Stomach (tissue), 9 donors: ENCODE data around the gene FGD3. TPM values are rescaled to one million over a fixed set of nuclear protein-coding genes. Genes with fewer than 3 reads are reported as not detected.

ENCODE experiments used
- DNase-seq, 2 donors: peaks; one replicate each; pipeline versions ENCODE4 v3.0.0 to v3.0.0-alpha.2; 2013 to 2019
- H3K27ac ChIP-seq, 5 donors: fragments of 200-600 bp in 4 of 5; sonication (generic) in 4 of 5; one replicate each; pipeline ENCODE4 v1.5.1; 2013 to 2019; ENCODE audit warnings: mild to moderate bottlenecking in 1 of 5, moderate library complexity in 1 of 5
- H3K27me3 ChIP-seq, 3 donors: fragments of 200-600 bp; sonication (generic); one replicate each; pipeline ENCODE4 v1.5.1; 2017 to 2019; ENCODE audit warnings: mixed run types in 1 of 3
- H3K36me3 ChIP-seq, 4 donors: fragments of 200-600 bp; sonication (generic); 1 replicate in 3 of 4; 2 replicates in 1 of 4; pipeline ENCODE4 v1.5.1; 2016 to 2019
- H3K4me1 ChIP-seq, 4 donors: fragments of 200-600 bp; sonication (generic); one replicate each; pipeline ENCODE4 v1.5.1; 2016 to 2019
- H3K4me3 ChIP-seq, 4 donors: fragments of 200-600 bp; sonication (generic) in 3 of 4; one replicate each; pipeline ENCODE4 v1.5.1; 2016 to 2019; ENCODE audit warnings: mild to moderate bottlenecking in 1 of 4
- H3K9me3 ChIP-seq, 4 donors: fragments of 200-600 bp; sonication (generic); one replicate each; pipeline ENCODE4 v1.5.1; 2016 to 2019
- CTCF ChIP-seq, 7 experiments: fragments of 450-650 bp in 4 of 7; fragments of 200-600 bp in 3 of 7; sonication (generic) in 3 of 7; IDR thresholded peaks; one replicate each; pipeline ENCODE4 v1.5.1; 2016 to 2019; ENCODE audit warnings: antibody characterized with exemption in 7 of 7, control low read depth in 2 of 7, mild to moderate bottlenecking in 1 of 7
- EP300 ChIP-seq: sonication (generic); formaldehyde crosslinking; IDR thresholded peaks from one replicate; pipeline ENCODE4 v1.6.1; 2017; ENCODE audit warnings: antibody characterized with exemption
- POLR2A ChIP-seq, 4 donors: fragments of 450-650 bp; IDR thresholded peaks; one replicate each; pipeline ENCODE4 v1.6.1; 2016; ENCODE audit warnings: antibody characterized with exemption in 4 of 4, control low read depth in 2 of 4, mild to moderate bottlenecking in 1 of 4, moderate library complexity in 1 of 4
- POLR2AphosphoS5 ChIP-seq, 3 donors: sonication (generic); formaldehyde crosslinking; IDR thresholded peaks; one replicate each; pipeline ENCODE4 v1.6.1; 2016; ENCODE audit warnings: antibody characterized with exemption in 3 of 3
- WGBS, 5 donors: extraction: QIAGEN DNeasy Blood & Tissue Kit in 3 of 5; methylation state at CpG; one replicate each; pipeline versions ENCODE4 v1.1.5 to v1.1.7; 2013 to 2018; 5-methylcytosine and 5-hydroxymethylcytosine counted together
- intact Hi-C: fragments of 100-400 bp; cut with DNase I; formaldehyde crosslinking; loops from one replicate; pipeline ENCODE4 v1.15.1; 2023; ENCODE audit warnings: low total_unique reads
- polyA plus RNA-seq, 3 donors: library from polyadenylated mRNA; stranded (reverse); fragments of 200-250 nt; gene quantifications; one replicate each; pipeline ENCODE4 v1.2.3, GENCODE V29; 2013
- total RNA-seq, 5 donors: library from RNA; depleted of rRNA; stranded (reverse); fragments of >200 nt; gene quantifications; one replicate each; pipeline versions ENCODE4 v1.1.0 to v1.2.3, GENCODE V29; 2014 to 2016
- donor health status: healthy with polysubstance abuse.
- donor health status: Bipolar disorder and iron deficiency.
- donor health status: healthy.

FGD3 gene
- total and polyA plus RNA-seq, 8 donors, result 1.7 to 8.8 (median 2.4) TPM

- Histone ChIP-seq H3K36me3 (peaks cover 0 to 43% (median 12%) of the 10 kb centered on the region in 4 donors), H3K27me3 (no peaks in the 10 kb centered on the region), H3K27ac (no peak overlapping the region), H3K9me3 (no peaks in the 10 kb centered on the region), H3K4me1 (peaks cover 0 to 3% (median 0%) of the 10 kb centered on the region in 4 donors), H3K4me3 (no peak overlapping the region)
- 83 to 100% (median 84%) methylated on average over 1 to 4 of the region's 4 CpGs for WGBS, 5 donors
- DNase-seq, result no peak
- TF ChIP-seq POLR2AphosphoS5 (IDR thresholded peaks at IDR 0.05) (no peak), EP300 (no peak), POLR2A (IDR thresholded peaks at IDR 0.05) (no peak), CTCF (IDR thresholded peaks at IDR 0.05) (no peak)
- intact Hi-C loops, result loop anchor here (10.0 kb wide), 1 partner anchor 280 kb away; no protein-coding TSS in a partner anchor
Observed at GRCh38 chr9:93024646-93024910, 77.3 kb downstream of the FGD3 start.

DNA sequence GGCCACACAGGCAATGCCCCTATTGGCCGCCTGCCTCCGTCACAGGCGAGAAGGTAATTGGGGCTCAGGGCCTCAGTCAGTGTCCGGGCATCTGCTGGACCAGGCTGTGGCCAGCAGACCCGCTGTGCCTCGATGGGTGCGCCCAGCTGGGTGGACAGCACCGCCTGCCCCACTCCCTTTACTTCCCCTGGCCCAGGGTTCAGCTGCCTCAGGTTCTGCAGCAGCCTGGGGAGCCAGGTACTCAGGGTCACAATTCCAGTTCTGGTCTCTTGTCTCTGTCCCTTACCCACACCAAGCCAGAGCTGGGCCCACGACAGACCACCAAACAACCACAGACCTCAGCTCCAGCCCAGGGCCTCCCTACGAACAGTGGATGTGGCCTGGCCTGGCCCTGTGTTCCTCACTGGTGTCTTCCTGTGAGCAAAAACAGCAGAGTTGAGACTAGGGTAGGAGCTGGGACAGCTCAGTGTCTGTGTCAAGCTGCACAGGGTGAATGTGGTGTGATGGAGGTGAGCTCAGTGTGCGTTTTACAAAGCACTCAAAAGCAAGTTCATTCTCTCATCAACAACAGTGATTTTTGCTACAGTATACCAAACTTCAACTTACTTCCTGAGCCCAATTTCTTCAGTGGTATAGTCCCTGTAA, 77.8 kb downstream of the FGD3 start:
- H3K27ac ChIP-seq, result no peak overlapping the region
- DNase-seq, result no peak
- H3K4me3 ChIP-seq, result no peak overlapping the region
- H3K9me3 ChIP-seq, result no peaks in the 10 kb centered on the region
- H3K27me3 ChIP-seq, result no peaks in the 10 kb centered on the region
- WGBS, 5 donors, result 83 to 93% (median 92%) methylated on average over 7 to 11 of the region's 11 CpGs
- intact Hi-C loops, result loop anchor here (10.0 kb wide), 1 partner anchor 280 kb away; no protein-coding TSS in a partner anchor
- TF ChIP-seq POLR2A (IDR thresholded peaks at IDR 0.05) (no peak), EP300 (no peak)
- peaks cover 0 to 41% (median 7%) of the 10 kb centered on the region in 4 donors for H3K36me3 ChIP-seq
- H3K4me1 ChIP-seq, result peaks cover 0 to 3% (median 0%) of the 10 kb centered on the region in 4 donors

- DNase-seq, result no peak
- Histone ChIP-seq H3K27ac (no peak overlapping the region), H3K9me3 (no peaks in the 10 kb centered on the region), H3K27me3 (no peaks in the 10 kb centered on the region), H3K36me3 (peaks cover 0 to 37% (median 6%) of the 10 kb centered on the region in 4 donors), H3K4me3 (no peak overlapping the region), H3K4me1 (peaks cover 0 to 3% (median 0%) of the 10 kb centered on the region in 4 donors)
- 66 to 82% (median 72%) methylated on average over 6 to 8 of the region's 8 CpGs for WGBS, 5 donors
- intact Hi-C loops, result loop anchor here (10.0 kb wide), 1 partner anchor 279 kb away; no protein-coding TSS in a partner anchor
- no peak for TF ChIP-seq POLR2AphosphoS5 (IDR thresholded peaks at IDR 0.05)
- no peak for TF ChIP-seq POLR2A (IDR thresholded peaks at IDR 0.05)
- TF ChIP-seq CTCF (IDR thresholded peaks at IDR 0.05), result no peak
- no peak for TF ChIP-seq EP300
Observed at GRCh38 chr9:93025736-93026135, 78.4 kb downstream of the FGD3 start.

- Histone ChIP-seq H3K9me3 (no peaks in the 10 kb centered on the region), H3K4me1 (peaks cover 0 to 5% (median 0%) of the 10 kb centered on the region in 4 donors), H3K27ac (no peak overlapping the region), H3K4me3 (no peak overlapping the region), H3K27me3 (no peaks in the 10 kb centered on the region), H3K36me3 (peaks cover 0 to 32% (median 1%) of the 10 kb centered on the region in 4 donors)
- WGBS, 5 donors, result 93 to 100% (median 94%) methylated on average over 3 to 7 of the region's 7 CpGs
- no peak for DNase-seq
- intact Hi-C loops, result loop anchor here (10.0 kb wide), 1 partner anchor 278 kb away; no protein-coding TSS in a partner anchor
- TF ChIP-seq POLR2A (IDR thresholded peaks at IDR 0.05), result no peak
- no peak for TF ChIP-seq POLR2AphosphoS5 (IDR thresholded peaks at IDR 0.05)
Observed at GRCh38 chr9:93026640-93027039, 79.3 kb downstream of the FGD3 start.

- TF ChIP-seq POLR2AphosphoS5 (IDR thresholded peaks at IDR 0.05), result no peak
- no peak for TF ChIP-seq CTCF (IDR thresholded peaks at IDR 0.05)
- no peak for TF ChIP-seq EP300
- TF ChIP-seq POLR2A (IDR thresholded peaks at IDR 0.05), result no peak
- Histone ChIP-seq H3K4me1 (peaks cover 0 to 16% (median 0%) of the 10 kb centered on the region in 4 donors), H3K9me3 (no peaks in the 10 kb centered on the region), H3K4me3 (no peak overlapping the region), H3K27me3 (no peaks in the 10 kb centered on the region), H3K36me3 (peaks cover 0 to 26% (median 3%) of the 10 kb centered on the region in 4 donors), H3K27ac (no peak overlapping the region)
- WGBS, 5 donors, result 91 to 96% (median 96%) methylated on average over 10 of the region's 10 CpGs
- DNase-seq, result no peak
- intact Hi-C loops, result loop anchor here (10.0 kb wide), 1 partner anchor 277 kb away; no protein-coding TSS in a partner anchor
Observed at GRCh38 chr9:93027750-93028149, 80.4 kb downstream of the FGD3 start.
